Measurements from ENCODE around the gene ATP1B1.

DNA sequence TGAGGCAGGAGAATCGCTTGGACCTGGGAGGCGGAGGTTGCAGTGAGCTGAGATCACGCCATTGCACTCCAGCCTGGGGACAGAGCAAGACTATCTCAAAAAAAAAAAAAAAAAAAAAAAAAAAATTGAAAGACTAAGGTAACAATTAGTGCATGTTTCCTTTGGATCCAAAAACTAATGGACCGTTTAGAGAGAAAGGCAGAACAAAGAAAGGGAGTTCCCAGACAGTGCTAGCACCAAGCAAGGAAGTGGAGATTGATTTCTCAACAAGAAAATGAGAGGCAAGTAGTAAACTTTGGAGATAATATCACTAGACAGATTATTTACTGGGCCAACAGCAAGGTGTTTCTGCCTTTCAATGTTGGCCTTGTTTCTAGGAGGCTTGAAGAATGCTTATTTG lies 24.2 kb downstream of the ATP1B1 start:
- TF ChIP-seq EZH2phosphoT487 (IDR thresholded peaks at IDR 0.05; ENCODE audit: insufficient read depth, low read depth) (no peak), EZH2 (IDR thresholded peaks at IDR 0.05; ENCODE audit: insufficient read depth, poor library complexity, severe bottlenecking) (no peak)

All from GM23248 (cell line).